GM23338 (cell line): ENCODE data around the gene RASGRP3. TPM values are rescaled to one million over a fixed set of nuclear protein-coding genes. Genes with fewer than 3 reads are reported as not detected.

ENCODE experiments used
- ATAC-seq: fragments of 200-7000 bp; cut with Tn5 transposase; 3 replicates; pipeline ENCODE4 v1.9.1; 2020
- DNase-seq: peaks from one replicate; pipeline ENCODE4 v3.0.0-alpha.2; 2015; ENCODE audit warnings: low spot score
- H2AFZ ChIP-seq: fragments of 200-600 bp; sonication (generic); 2 replicates; pipeline ENCODE4 v1.8.0; 2016; ENCODE audit warnings: antibody characterized with exemption, mild to moderate bottlenecking, moderate library complexity
- H3F3A ChIP-seq: fragments of 200-600 bp; sonication (generic); replicated peaks from 2 replicates; pipeline ENCODE4 v1.8.0; 2017; ENCODE audit warnings: antibody characterized with exemption, mixed run types, low read depth
- H3K27ac ChIP-seq: fragments of 200-600 bp; sonication (generic); 2 replicates; pipeline ENCODE4 v1.6.1; 2016; ENCODE audit warnings: low read depth
- H3K27me3 ChIP-seq: fragments of 200-600 bp; sonication (generic); 2 replicates; pipeline ENCODE4 v1.8.0; 2016; ENCODE audit warnings: mild to moderate bottlenecking, mixed run types, moderate library complexity; ENCODE audit not compliant: insufficient read depth
- H3K36me3 ChIP-seq: fragments of 200-600 bp; sonication (generic); 2 replicates; pipeline ENCODE4 v1.8.0; 2016; ENCODE audit warnings: mild to moderate bottlenecking; ENCODE audit not compliant: insufficient read depth
- H3K4me1 ChIP-seq: fragments of 200-600 bp; sonication (generic); 2 replicates; pipeline ENCODE4 v1.8.0; 2016; ENCODE audit warnings: mild to moderate bottlenecking, moderate library complexity; ENCODE audit not compliant: insufficient read depth
- H3K4me2 ChIP-seq: fragments of 200-600 bp; sonication (generic); 2 replicates; pipeline ENCODE4 v1.7.1; 2017; ENCODE audit warnings: mixed run types
- H3K4me3 ChIP-seq: fragments of 200-600 bp; sonication (generic); 2 replicates; pipeline ENCODE4 v1.6.1; 2016; ENCODE audit warnings: mixed run types
- H3K79me2 ChIP-seq: fragments of 200-600 bp; sonication (generic); replicated peaks from 2 replicates; pipeline ENCODE4 v1.8.0; 2017; ENCODE audit warnings: mild to moderate bottlenecking; ENCODE audit not compliant: insufficient read depth
- H3K9me2 ChIP-seq: fragments of 200-600 bp; sonication (generic); 2 replicates; pipeline ENCODE4 v1.8.0; 2017; ENCODE audit not compliant: insufficient read depth
- H4K20me1 ChIP-seq: fragments of 200-600 bp; sonication (generic); replicated peaks from 2 replicates; pipeline ENCODE4 v1.8.0; 2017; ENCODE audit warnings: mild to moderate bottlenecking; ENCODE audit not compliant: insufficient read depth
- H3K27ac Mint-ChIP-seq: 2 replicates; pipeline ENCODE4 v1.8.0; 2020; ENCODE audit warnings: inconsistent platforms, mild to moderate bottlenecking, moderate library complexity, mixed read lengths
- H3K27me3 Mint-ChIP-seq: 3 replicates; pipeline ENCODE4 v1.8.0; 2022; ENCODE audit warnings: low read depth, mild to moderate bottlenecking, moderate library complexity, mixed read lengths, inconsistent platforms; ENCODE audit not compliant: insufficient read depth, poor library complexity
- H3K36me3 Mint-ChIP-seq: 3 replicates; pipeline ENCODE4 v1.8.0; 2021; ENCODE audit warnings: low read depth, mild to moderate bottlenecking, inconsistent platforms, moderate library complexity, mixed read lengths
- H3K4me1 Mint-ChIP-seq: 3 replicates; pipeline ENCODE4 v1.8.0; 2020; ENCODE audit warnings: mild to moderate bottlenecking, inconsistent platforms, mixed read lengths
- H3K4me3 Mint-ChIP-seq: 3 replicates; pipeline ENCODE4 v1.8.0; 2021; ENCODE audit warnings: moderate library complexity, mild to moderate bottlenecking, inconsistent platforms, mixed read lengths
- H3K9me3 Mint-ChIP-seq: 3 replicates; pipeline ENCODE4 v1.8.0; 2020; ENCODE audit warnings: moderate library complexity, mild to moderate bottlenecking, inconsistent platforms, mixed read lengths
- CREB1 ChIP-seq: fragments of 250-450 bp; sonication (Bioruptor Pico); IDR thresholded peaks from 2 replicates; pipeline ENCODE4 v1.5.0; 2020; ENCODE audit warnings: low read depth, mild to moderate bottlenecking, moderate library complexity
- CTCF ChIP-seq, 2 experiments: fragments of 200-600 bp in 1 of 2; sonication (generic) in 1 of 2; conservative IDR thresholded peaks; 2 replicates each; pipeline versions ENCODE4 v1.5.1 to v1.6.1; 2016 to 2017; ENCODE audit warnings: antibody characterized with exemption in 2 of 2, low read depth in 2 of 2, mild to moderate bottlenecking in 2 of 2, moderate library complexity in 1 of 2
- EZH2 ChIP-seq: fragments of 200-600 bp; sonication (generic); IDR thresholded peaks from one replicate; pipeline ENCODE4 v1.8.0; 2017; ENCODE audit warnings: antibody characterized with exemption, mild to moderate bottlenecking, low read depth; ENCODE audit not compliant: unreplicated experiment
- EZH2phosphoT487 ChIP-seq: fragments of 200-600 bp; sonication (generic); IDR thresholded peaks from one replicate; pipeline ENCODE4 v1.8.1; 2018; ENCODE audit warnings: antibody characterized with exemption; ENCODE audit not compliant: unreplicated experiment
- JUNB ChIP-seq: IDR thresholded peaks from one replicate; pipeline ENCODE4 v1.6.1; 2016; ENCODE audit warnings: antibody characterized with exemption; ENCODE audit not compliant: unreplicated experiment
- STAT1 ChIP-seq: IDR thresholded peaks from one replicate; pipeline ENCODE4 v1.6.1; 2016; ENCODE audit warnings: antibody characterized with exemption; ENCODE audit not compliant: unreplicated experiment
- polyA plus RNA-seq: library from polyadenylated mRNA; unstranded; fragments of >200 nt; fragmentation: Nextera tagmentation; extraction: Ambion mirVana; gene quantifications from 2 replicates; pipeline ENCODE4 v1.2.1, GENCODE V29; 2016
- total RNA-seq: library from RNA; depleted of rRNA; stranded (reverse); fragments of >200 nt; shearing (Covaris generic); gene quantifications from 2 replicates; pipeline ENCODE4 v1.2.3, GENCODE V29; 2014
- TF ChIP-seq, protein P1 (sequence below): fragments of 250-450 bp; sonication (Bioruptor Pico); IDR thresholded peaks from 2 replicates; pipeline ENCODE4 v1.5.0; 2020; ENCODE audit warnings: mild to moderate bottlenecking, moderate library complexity
- TF ChIP-seq, protein P2 (sequence below): IDR thresholded peaks from one replicate; pipeline ENCODE4 v1.6.1; 2018; ENCODE audit warnings: antibody characterized with exemption; ENCODE audit not compliant: unreplicated experiment

RASGRP3 gene
- total and polyA plus RNA-seq, 2 experiments from 2014 or later, result 0.19 to 0.69 TPM

DNA sequence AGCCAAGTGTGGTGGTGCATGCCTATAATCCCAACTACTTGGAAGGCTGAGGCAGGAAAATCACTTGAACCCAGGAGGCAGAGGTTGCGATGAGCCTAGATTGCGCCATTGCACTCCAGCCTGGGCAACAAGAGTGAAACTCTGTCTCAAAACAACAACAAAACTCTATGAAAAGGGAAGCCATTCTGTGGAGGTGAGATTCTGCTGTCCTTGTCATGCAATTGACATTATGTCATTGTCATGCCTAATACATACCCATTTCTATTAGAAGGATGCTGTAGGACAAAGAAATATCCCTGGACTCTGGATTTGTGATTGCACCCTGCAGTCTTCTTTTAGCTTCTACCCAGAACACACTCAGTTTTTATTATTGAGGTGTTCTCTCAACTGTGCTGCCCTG, 8.6 kb downstream of the RASGRP3 start (continued):
- TF ChIP-seq, protein P1, sequence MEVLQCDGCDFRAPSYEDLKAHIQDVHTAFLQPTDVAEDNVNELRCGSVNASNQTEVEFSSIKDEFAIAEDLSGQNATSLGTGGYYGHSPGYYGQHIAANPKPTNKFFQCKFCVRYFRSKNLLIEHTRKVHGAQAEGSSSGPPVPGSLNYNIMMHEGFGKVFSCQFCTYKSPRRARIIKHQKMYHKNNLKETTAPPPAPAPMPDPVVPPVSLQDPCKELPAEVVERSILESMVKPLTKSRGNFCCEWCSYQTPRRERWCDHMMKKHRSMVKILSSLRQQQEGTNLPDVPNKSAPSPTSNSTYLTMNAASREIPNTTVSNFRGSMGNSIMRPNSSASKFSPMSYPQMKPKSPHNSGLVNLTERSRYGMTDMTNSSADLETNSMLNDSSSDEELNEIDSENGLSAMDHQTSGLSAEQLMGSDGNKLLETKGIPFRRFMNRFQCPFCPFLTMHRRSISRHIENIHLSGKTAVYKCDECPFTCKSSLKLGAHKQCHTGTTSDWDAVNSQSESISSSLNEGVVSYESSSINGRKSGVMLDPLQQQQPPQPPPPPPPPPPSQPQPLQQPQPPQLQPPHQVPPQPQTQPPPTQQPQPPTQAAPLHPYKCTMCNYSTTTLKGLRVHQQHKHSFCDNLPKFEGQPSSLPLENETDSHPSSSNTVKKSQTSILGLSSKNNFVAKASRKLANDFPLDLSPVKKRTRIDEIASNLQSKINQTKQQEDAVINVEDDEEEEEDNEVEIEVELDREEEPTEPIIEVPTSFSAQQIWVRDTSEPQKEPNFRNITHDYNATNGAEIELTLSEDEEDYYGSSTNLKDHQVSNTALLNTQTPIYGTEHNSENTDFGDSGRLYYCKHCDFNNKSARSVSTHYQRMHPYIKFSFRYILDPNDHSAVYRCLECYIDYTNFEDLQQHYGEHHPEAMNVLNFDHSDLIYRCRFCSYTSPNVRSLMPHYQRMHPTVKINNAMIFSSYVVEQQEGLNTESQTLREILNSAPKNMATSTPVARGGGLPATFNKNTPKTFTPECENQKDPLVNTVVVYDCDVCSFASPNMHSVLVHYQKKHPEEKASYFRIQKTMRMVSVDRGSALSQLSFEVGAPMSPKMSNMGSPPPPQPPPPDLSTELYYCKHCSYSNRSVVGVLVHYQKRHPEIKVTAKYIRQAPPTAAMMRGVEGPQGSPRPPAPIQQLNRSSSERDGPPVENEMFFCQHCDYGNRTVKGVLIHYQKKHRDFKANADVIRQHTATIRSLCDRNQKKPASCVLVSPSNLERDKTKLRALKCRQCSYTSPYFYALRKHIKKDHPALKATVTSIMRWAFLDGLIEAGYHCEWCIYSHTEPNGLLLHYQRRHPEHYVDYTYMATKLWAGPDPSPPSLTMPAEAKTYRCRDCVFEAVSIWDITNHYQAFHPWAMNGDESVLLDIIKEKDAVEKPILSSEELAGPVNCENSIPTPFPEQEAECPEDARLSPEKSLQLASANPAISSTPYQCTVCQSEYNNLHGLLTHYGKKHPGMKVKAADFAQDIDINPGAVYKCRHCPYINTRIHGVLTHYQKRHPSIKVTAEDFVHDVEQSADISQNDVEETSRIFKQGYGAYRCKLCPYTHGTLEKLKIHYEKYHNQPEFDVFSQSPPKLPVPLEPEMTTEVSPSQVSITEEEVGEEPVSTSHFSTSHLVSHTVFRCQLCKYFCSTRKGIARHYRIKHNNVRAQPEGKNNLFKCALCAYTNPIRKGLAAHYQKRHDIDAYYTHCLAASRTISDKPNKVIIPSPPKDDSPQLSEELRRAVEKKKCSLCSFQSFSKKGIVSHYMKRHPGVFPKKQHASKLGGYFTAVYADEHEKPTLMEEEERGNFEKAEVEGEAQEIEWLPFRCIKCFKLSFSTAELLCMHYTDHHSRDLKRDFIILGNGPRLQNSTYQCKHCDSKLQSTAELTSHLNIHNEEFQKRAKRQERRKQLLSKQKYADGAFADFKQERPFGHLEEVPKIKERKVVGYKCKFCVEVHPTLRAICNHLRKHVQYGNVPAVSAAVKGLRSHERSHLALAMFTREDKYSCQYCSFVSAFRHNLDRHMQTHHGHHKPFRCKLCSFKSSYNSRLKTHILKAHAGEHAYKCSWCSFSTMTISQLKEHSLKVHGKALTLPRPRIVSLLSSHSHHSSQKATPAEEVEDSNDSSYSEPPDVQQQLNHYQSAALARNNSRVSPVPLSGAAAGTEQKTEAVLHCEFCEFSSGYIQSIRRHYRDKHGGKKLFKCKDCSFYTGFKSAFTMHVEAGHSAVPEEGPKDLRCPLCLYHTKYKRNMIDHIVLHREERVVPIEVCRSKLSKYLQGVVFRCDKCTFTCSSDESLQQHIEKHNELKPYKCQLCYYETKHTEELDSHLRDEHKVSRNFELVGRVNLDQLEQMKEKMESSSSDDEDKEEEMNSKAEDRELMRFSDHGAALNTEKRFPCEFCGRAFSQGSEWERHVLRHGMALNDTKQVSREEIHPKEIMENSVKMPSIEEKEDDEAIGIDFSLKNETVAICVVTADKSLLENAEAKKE (CRISPR knock-in tag), result no peak
- TF ChIP-seq EZH2phosphoT487, result no peak
- no peak for TF ChIP-seq CTCF (conservative IDR thresholded peaks at IDR 0.05; ENCODE audit: low read depth in 2 of 2)

DNA sequence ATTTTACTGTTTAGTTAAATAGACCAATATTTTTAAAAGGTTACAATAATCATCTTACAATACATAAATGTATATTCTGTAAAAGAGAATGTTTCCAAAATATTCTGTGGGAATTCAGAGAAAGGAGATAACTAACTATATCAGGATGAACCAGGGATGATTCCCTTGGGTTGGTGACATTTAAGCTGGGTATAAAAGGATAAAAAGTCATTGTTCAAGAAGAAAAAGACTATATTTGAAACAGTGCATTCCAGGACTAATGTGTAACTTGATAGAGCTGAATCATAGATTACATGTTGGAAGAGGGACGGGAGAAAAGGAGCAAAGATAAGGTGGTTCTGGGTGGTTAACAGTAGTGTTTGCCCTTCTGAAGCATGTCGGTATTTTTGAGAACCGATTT, 10.1 kb downstream of the RASGRP3 start:
- Histone ChIP-seq H3F3A (no peaks in the 10 kb centered on the region), H3K4me3 (no peak overlapping the region), H2AFZ (no peak overlapping the region), H3K27ac (no peak overlapping the region), H4K20me1 (no peaks in the 10 kb centered on the region), H3K36me3 (no peaks in the 10 kb centered on the region), H3K27me3 (no peaks in the 10 kb centered on the region), H3K9me2 (no peaks in the 10 kb centered on the region), H3K4me2 (no peak overlapping the region), H3K79me2 (no peaks in the 10 kb centered on the region), H3K4me1 (no peaks in the 10 kb centered on the region)
- Mint-ChIP-seq H3K27me3 (no peaks in the 10 kb centered on the region), H3K9me3 (peaks cover 8% of the 10 kb centered on the region; the same call in 2 of the 3 replicates), H3K4me3 (no peak overlapping the region), H3K4me1 (peaks cover 4% of the 10 kb centered on the region; the same call in 2 of the 3 replicates), H3K27ac (no peak overlapping the region), H3K36me3 (peaks cover 2% of the 10 kb centered on the region; the same call in 1 of the 3 replicates)
- DNase-seq, result no peak
- no peak for ATAC-seq
- no peak for TF ChIP-seq EZH2
- TF ChIP-seq STAT1, result no peak
- no peak for TF ChIP-seq JUNB
- TF ChIP-seq, protein P2, sequence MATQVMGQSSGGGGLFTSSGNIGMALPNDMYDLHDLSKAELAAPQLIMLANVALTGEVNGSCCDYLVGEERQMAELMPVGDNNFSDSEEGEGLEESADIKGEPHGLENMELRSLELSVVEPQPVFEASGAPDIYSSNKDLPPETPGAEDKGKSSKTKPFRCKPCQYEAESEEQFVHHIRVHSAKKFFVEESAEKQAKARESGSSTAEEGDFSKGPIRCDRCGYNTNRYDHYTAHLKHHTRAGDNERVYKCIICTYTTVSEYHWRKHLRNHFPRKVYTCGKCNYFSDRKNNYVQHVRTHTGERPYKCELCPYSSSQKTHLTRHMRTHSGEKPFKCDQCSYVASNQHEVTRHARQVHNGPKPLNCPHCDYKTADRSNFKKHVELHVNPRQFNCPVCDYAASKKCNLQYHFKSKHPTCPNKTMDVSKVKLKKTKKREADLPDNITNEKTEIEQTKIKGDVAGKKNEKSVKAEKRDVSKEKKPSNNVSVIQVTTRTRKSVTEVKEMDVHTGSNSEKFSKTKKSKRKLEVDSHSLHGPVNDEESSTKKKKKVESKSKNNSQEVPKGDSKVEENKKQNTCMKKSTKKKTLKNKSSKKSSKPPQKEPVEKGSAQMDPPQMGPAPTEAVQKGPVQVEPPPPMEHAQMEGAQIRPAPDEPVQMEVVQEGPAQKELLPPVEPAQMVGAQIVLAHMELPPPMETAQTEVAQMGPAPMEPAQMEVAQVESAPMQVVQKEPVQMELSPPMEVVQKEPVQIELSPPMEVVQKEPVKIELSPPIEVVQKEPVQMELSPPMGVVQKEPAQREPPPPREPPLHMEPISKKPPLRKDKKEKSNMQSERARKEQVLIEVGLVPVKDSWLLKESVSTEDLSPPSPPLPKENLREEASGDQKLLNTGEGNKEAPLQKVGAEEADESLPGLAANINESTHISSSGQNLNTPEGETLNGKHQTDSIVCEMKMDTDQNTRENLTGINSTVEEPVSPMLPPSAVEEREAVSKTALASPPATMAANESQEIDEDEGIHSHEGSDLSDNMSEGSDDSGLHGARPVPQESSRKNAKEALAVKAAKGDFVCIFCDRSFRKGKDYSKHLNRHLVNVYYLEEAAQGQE, result no peak
- no peak for TF ChIP-seq CREB1 (CRISPR knock-in tag)
- no peak for TF ChIP-seq CTCF (conservative IDR thresholded peaks at IDR 0.05; ENCODE audit: low read depth in 2 of 2)
